ENCODE results near the gene LCP2.

GRCh38 chr5:170305646-170306025 is 8.1 kb upstream of the LCP2 start:
- TF ChIP-seq NFYB (CRISPR knock-in tag; conservative IDR thresholded peaks at IDR 0.05; ENCODE audit: low read depth) (no peak), CTCF (IDR thresholded peaks at IDR 0.05) (no peak), FOXP4 (CRISPR knock-in tag; IDR thresholded peaks at IDR 0.05) (no peak), SP1 (CRISPR knock-in tag; conservative IDR thresholded peaks at IDR 0.05) (no peak), KAT7 (CRISPR knock-in tag; IDR thresholded peaks at IDR 0.05; ENCODE audit: borderline replicate concordance) (no peak), ELF4 (CRISPR knock-in tag; IDR thresholded peaks at IDR 0.05; ENCODE audit: low read depth) (no peak)

Measured in WTC11 (cell line).